HG03520 (cell line): ENCODE data around the gene PIK3R3.

ENCODE experiments used
- ATAC-seq: cut with Tn5 transposase; IDR thresholded peaks from one replicate; pipeline ENCODE4 v1.9.1; 2021; ENCODE audit warnings: mild to moderate bottlenecking, moderate library complexity; ENCODE audit not compliant: unreplicated experiment

Gene PIK3R3

DNA sequence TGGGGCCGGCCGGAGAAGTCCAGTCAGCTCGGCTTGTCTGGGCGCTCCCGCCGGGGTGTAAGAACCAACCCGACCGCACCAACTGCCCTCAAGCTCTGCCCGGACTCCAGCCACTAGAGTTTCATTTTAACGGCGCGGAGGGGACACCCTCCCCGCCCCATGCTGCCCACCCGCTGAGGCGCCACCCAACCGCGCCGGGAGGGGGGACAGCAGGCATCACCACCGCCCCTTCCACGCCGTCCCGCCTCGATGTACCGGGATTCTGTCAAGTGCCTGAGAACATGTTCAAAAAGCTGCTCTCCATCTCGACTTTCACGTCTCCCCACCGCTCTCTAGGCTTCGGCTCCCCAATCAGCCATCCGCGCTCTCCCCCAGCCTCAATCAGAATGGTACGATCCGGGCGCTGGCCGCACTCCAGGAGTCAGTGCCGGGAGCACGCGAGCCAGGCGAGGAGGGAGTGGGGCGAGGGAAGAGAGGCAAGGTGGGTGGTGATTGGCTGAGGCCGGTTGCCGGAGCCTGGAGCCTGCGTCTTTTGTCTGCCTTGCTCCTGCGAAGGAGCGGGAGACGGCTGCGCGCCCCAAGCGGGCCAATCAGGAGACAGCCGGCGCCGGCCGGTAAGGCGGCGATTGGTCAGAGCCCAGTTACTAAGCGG lies at the start of gene PIK3R3:
Gene PIK3R3 (minus strand): TSS at position 101 of the 652 bp plus-strand sequence. CDS start 677 bp downstream, outside the sequence.
- ATAC-seq, result peak; percentile 86

DNA sequence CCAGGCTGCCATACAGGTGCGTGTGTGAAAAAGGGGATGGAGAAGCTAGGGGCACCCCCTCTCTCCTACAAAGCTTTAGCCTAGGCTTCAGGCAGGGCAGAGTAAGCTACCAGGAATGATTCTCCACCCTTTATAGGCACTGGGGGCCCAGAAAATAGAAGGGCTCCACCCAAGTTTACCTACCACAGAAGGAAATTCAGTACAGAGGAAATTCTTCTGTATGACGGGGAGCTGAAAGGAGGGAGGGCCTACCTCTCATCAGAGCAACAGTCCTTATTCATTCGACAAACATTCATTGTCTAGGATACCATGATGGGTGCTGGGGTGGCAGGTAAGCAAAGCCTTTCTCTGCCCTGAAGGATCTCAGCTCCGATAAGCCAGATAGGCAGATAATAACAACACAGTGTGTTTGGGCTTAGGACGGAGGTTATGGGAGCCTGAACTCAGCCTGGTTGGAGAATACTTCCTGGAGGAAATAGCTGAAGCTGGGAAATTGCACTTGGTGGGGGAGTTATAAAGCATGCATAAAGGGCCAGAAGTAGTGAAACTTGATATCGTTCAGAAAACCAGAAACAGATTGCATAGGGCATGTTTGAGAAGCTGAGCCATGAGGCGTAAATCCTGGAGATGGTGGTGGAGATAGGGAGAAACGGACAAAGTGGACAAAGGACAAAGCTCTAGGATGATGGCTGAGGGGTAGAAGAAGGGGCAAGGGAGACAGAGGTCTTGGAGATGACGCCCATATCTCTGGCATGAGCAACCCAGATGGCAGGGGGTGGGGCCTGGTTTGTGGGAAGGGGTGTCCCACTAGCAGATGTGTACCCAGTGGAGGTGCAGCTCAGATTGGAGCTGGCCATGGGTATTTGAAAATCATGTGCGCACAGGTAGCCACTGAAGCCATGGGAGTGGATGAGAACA lies 49.2 kb upstream of the PIK3R3 start:
- no peak for ATAC-seq

DNA sequence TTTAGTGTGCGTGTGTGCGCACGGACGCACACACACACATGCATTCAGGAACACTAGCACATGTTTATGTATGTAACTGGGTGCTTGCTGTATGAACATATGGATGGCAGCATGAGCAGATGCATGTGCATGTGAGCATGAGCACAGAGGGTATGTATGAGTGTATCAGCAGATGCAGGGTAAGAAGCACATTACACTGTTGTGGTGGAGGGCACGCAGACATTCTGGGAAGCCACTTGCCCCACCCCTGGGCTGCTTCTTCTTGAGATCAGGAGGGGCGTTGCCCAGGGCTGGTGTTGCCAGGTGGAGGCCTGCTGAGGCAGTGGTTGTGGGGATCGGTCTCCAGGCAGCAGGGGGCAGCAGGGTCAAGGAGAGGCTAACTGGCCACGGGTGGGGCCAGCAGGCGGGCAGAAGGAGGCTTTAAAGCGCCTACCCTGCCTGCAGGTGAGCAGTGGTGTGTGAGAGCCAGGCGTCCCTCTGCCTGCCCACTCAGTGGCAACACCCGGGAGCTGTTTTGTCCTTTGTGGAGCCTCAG lies 47.7 kb upstream of the PIK3R3 start:
- no peak for ATAC-seq

DNA sequence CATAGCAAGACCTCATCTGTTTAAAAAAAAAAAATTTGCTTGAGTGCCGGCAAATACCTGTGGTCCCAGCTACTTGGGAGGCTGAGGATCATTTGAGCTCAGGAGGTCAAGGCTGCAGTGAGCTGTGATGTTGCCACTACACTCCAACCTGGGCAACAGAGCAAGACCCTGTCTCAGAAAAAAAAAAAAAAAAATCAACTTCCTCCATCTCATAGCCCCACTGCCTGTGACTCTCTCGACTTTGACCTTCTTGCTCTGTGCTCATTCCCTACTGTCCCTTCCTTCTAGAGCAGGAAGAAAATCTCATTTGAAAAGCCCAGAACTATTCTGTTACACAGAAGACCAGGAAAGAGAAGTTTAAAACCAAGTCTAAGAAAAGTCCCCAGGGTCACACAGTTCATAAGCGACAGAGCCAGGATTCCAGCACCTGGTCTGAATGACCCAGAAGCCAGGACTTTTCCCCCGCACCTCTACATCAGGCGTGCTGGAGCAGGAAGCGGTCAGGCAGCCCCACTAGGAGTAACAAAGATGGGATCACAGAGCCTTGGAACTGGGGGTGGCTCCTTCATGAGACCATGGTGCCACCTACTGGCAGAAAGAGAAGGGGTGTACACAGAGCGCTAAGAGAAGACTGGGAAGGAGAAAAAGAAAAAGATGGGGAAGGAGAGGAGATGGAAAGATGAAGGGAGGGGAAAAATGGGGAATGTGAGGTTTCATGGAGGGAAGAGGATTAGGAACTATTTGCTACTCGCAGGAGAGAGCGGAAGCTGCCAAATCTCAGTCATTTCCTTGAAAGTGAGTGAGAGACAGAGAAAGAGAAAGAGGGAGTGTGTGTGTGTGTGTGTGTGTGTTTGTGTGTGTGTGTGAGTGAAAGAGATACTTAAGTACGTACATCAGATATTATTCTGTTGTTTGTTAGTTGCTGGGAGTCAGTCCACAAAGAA lies 47.0 kb upstream of the PIK3R3 start:
- ATAC-seq, result no peak

DNA sequence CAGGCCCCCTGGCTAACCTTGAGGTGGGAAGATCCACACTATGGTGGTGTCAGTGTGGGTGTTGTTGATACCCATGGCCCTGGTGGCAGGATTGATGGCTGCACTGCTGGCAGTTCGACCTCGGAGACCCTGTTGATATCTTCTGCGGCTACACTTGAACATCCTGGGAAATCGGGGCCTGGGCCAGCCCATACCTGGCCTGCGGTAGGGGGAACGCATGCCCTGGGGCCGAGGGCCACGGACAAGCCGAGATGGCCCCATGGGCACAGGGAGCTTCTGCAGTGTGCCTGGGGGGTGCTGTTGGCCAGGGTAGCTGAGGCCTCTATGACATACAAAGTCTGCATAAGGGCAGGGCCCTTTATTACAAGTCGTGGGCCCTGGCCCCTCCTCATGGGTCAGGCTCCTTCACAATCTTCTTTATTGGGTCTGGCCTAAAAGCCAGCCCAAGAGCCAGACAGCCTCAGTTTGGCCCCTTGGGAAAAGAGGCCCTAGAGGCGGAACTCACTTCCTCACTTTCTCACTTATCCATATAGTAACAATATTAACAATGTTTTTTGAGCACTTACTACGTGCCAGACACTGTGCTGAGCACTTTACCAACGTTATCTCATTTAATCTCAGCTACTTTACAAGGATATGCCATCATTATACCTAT lies 43.9 kb upstream of the PIK3R3 start, which contains the start of gene P3R3URF:
Gene P3R3URF (minus strand): TSS at position 278 of the 655 bp plus-strand sequence. CDS start 17 bp downstream, at position 261.
- ATAC-seq, result no peak

DNA sequence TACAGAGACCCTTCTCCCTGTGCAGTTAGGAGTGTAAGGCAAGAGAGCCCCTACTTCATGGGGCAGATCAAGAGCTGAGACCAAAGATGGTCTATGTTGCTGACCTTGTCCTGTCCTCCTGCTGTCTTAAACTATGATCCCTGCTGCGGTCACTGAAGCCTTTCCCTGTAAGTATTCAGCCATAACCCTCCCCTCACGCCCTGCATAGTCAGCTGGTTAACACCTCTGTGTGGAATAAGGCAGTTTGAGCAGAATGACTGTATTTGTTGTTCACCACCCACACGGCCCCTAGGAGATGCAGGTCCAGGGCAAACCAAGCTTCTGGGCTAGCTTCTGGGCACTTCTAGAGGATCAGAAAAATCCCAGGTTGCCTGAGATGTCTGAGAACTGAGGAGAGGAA lies 42.8 kb upstream of the PIK3R3 start:
- no peak for ATAC-seq

DNA sequence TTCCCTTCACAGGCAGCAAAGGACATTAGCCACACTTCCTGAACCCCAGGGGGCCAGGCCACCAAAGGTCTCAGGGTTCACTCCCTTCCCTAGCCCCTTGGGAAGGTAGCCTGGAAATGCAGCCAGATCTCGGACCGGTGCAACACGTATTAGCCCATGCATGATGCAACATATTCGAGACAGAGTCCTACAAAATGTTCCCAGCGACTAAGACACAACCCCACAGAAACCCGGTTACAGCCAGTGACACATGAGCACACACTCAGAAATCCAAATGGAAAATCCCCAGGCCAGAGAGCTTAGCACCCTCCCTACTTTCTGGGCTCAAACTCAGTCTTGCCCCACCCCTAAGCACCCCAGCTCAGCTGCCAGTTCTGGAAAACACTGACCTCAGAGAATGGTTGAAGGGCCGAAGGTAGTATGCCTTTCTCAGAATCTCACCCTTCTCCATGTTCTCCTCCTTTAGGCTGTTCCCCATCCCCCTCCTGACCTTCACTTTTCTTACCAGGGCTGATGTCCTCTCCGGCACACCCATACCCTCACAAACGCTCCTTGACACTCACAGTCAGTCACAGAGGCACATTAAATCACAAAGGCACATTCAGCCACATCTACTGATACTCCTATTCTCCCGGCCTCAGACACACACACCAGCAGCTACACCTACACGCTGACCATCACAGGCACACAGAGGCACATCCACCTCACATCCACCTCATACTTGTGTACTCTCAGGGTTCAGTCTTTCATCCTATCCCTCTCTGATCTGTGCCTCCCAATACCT lies 42.2 kb upstream of the PIK3R3 start, which contains the start of gene TSPAN1:
Gene TSPAN1 (plus strand): TSS at position 640 of the 784 bp plus-strand sequence. CDS start 6,021 bp downstream, outside the sequence.
- ATAC-seq, result no peak

DNA sequence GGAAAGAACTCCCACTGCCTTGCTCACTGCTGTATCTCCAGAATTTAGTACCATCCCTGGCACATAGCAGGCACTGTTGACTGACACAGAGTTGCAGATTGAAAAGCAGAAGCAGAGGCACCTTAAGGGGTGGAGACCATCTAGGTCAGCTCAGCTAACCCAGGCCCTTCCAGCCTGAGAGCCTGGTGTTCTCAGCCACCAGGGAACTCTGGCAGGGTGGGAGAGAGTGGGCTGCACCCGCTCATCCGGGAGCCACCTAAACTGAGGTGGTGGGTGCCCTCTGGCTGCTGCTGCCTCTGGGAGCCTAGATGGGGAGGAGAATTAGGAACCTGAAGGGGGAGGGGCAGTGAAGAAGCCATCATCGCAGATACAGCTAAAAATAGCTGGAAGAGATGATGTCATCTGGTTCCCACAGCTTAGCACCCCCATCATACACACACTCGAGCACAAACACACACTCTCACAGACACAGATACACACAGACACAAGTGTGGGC lies 41.0 kb upstream of the PIK3R3 start:
- ATAC-seq, result no peak

DNA sequence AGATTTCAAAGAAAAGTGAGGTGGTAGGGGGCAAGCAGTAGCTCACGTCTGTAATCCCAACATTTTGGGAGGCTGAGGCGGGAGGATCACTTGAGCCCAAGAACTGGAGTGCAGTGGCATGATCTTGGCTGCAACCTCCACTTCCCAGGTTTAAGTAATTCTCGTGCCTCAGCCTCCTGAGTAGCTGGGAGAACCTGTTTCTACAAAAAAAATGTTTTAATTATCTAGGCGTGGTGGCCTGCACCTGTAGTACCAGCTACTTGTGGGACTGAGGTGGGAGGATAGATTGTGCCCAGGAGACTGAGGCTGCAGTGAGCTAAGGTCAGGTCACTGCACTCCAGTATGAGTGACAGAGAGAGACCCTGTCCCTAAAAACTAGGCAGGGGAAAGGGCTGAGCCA lies 39.9 kb upstream of the PIK3R3 start:
- ATAC-seq, result no peak

DNA sequence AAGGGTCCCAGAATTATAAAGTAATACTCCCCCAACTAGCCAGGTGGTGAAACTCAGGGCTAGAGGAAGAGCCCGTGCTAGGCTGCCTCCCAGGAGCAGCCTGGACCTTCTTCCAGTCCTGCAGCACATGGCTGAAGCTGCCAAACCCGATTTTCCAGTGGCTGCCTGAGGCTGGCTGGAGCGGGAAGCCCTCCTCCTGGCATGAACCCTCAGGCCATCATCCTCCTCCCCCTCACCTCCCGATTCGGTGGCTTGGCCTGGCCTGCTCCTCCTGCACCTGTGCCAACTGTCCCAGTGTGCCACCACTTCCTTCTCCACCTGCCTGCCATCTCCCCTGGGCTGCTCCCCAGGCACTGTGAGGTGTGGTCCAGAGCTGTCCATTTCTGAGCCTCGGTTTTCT lies 39.4 kb upstream of the PIK3R3 start:
- ATAC-seq, result no peak

DNA sequence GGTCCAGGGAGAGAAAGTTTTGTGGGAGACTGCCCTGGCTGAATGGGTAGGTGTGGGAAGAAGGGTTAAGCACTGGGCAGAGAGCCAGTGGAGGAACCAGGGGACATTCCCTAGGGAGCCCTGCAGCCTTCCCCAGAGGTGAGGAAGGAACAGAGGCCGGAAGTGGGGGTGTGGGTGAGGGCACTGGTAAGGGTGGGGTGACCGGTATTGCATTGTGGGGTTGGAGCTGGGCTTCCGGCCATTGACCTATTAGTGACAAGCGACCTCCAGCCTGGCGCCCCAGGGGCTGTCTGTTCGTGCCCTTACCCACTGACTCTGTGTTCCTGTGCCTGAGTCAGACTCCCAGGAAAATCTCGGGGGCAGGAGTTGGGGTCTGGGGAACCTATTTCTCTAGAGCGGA lies 38.9 kb upstream of the PIK3R3 start:
- no peak for ATAC-seq

DNA sequence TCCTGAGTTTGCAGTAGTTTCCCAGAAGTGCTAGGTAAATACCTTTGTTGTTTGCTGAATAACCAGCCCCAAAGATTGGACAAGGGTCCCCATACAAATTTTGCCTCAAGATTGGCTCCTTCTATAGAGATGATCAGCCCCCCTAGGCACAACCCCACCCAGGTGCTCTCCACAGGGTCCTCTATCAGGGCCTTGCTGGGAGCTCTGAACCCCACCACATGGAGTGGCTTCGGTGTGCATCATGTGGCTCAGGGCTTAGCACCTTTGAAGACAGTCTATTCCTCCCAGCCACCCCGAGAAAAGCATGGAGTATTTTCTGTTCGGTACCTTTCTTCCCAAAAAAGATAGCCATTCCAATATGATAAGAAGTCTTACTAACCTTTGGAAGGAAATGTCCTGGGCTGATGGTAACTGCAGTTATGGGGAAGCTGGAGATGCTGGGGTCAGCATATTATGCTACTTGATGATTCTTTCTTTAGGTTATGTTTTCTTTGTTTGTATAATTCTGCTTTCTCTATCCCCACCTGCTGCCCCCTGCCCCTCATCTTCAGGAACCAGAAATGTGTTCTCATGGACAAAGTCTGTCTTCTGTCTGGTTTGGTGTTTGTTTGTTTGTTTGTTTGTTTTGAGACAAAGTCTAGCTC lies 37.5 kb upstream of the PIK3R3 start:
- ATAC-seq, result no peak

DNA sequence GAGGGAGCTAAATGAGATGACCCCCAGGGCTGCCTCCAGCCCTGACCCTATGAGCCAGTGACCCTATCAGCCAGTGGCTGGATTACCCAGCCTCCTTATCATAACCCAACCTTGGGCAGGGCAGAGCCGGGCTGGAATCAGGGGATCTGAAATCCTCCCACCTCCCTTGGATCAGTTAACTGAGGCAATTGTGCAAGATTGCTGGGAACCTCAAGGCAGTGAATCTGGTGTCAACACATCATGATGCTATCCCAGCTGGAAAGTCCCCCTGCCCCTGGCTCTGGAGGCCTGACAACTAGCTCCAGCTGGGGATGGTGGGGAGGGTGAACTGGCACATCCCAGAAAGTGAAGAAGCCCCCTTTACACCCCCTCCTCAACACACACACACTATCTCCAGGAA lies 36.0 kb upstream of the PIK3R3 start:
- ATAC-seq, result no peak

DNA sequence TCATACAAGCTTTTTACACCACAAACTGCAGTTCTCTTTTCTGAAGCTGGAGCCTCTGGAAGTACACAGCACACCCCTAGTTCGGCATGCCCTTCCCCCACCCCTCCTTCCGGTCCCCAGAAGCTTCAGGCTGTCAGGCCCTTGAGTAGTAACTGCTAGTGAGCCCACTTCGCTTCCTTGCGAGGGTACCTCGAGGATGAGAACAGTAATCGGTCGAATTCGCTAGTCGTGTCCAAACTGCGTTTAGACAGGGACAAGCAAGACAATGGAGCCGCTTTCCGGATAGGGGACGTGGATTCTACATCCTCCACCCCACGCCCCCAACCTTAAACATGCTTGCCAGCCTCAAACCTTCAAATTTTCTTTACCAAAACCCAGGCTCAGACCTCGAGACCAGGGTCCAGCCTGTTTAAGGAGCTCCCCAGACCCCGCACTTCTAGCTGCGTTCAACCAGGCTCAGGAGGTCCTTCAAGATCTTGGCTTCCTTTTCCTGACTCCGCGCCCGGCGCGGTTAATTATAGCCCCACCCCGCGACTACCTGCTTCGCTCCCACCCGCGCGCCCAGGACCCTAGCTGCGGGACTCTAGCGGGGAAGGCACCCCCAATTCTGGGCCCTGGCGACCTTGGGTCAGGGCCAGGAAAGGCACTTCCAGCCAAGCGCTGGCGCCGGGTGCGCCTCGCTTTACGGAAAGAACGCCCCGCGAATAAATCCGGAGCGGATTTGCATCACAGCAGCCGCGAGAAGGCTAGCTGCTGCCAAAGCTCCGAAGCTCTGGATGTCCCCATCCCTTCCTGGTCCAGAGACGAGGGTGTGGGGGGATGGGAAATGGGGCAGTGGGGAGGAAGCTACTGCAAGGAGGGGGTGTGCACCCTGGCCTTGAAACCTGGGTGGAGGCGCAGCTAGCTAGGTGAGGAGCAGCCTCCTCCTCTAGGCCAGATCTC lies 34.4 kb upstream of the PIK3R3 start:
- no peak for ATAC-seq

DNA sequence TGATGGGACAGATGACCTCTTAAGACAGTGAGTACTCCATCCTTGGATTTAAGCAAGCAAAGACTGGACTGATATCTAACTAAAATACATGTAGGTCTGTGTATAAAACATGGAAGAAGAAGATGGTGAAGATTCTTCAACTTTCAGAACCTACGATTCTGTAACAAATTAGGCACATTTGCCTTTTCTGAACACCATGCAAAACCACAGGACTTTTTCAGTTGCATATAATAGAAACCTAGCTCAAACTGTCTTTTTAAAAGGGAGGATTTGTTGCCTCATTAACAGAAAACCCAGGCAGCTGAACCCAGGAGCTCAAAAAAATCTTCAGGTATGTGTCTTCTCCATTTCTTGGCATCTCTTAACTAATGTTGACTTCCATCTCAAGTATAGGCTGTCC lies 27.8 kb upstream of the PIK3R3 start:
- no peak for ATAC-seq

DNA sequence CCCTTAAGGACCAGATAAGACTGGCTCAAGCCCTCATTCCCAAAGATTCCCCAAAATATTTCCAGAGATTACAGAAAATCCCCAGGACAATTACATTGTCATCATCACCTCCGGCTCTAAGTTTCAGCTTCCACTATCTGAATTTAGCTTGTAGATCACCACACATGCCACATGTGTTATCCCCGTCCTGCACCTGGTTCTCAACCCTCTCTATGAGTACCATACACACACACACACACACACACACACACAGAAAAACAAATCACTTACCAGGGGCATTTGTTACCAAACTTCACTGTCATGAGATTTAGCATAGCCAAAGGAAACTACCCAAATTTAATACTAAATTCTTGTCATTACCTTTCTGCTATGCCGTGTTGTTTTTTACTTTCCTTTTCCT lies 27.1 kb upstream of the PIK3R3 start:
- no peak for ATAC-seq
